HG03196 (cell line): Measurements from ENCODE around the gene HSF4.
"Not testable (repeated sequence)": the region's sequence is repeated elsewhere in the genome, so short reads cannot be mapped to it uniquely, and the experiment has no call there.

Source experiments
- ATAC-seq: cut with Tn5 transposase; IDR thresholded peaks from one replicate; pipeline ENCODE4 v1.9.1; 2021; ENCODE audit not compliant: unreplicated experiment

The HSF4 gene, protein sequence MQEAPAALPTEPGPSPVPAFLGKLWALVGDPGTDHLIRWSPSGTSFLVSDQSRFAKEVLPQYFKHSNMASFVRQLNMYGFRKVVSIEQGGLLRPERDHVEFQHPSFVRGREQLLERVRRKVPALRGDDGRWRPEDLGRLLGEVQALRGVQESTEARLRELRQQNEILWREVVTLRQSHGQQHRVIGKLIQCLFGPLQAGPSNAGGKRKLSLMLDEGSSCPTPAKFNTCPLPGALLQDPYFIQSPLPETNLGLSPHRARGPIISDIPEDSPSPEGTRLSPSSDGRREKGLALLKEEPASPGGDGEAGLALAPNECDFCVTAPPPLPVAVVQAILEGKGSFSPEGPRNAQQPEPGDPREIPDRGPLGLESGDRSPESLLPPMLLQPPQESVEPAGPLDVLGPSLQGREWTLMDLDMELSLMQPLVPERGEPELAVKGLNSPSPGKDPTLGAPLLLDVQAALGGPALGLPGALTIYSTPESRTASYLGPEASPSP

DNA sequence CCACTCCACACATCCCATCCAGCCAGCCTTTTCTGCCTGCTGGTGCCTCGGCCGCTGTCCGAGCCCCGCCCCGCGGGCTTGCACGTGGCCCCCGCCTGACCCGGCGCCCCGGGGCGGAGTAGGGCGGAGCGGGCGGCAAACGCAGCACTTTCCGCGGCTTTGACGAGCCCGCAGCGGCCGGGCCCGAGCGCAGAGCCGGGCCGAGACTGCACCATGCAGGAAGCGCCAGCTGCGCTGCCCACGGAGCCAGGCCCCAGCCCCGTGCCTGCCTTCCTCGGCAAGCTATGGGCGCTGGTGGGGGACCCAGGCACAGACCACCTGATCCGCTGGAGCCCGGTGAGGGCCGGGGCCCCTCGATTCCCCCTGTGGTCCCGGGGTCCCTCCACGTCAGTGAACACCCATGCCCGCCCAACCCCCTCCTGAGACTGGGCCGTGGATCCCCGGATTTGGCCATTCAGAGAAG lies at the start of gene HSF4:
Gene HSF4, plus strand, starts transcription at position 147 of the 463 bp plus-strand sequence. Its CDS starts 67 bp downstream, at position 214.
- no peak for ATAC-seq

- no peak for ATAC-seq
These were observed 49.8 kb upstream of the HSF4 start for GRCh38 chr16:67114793-67115192.

GRCh38 chr16:67115639-67116038 lies 48.9 kb upstream of the HSF4 start:
- ATAC-seq: no peak

- no peak for ATAC-seq
These were observed 47.9 kb upstream of the HSF4 start for GRCh38 chr16:67116388-67117311.

DNA sequence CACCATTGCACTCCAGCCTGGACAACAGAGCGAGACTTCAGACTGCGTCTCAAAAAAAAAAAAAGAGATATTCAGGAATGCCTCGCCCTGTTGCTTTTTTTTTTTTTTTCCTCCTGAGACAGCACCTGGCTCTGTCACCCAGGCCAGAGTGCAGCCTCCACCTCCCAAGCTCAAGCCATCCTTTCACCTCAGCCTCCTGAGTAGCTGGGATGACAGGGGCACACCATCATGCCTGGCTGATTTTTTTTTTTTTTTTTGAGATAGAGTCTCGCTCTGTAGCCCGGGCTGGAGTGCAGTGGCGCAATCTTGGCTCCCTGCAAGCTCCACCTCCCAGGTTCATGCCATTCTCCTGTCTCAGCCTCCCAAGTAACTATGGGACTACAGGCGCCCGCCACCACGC lies 46.8 kb upstream of the HSF4 start:
- ATAC-seq: no peak

- no peak for ATAC-seq
These were observed 44.5 kb upstream of the HSF4 start for GRCh38 chr16:67120025-67120424.

GRCh38 chr16:67122799-67123198 lies 41.7 kb upstream of the HSF4 start:
- ATAC-seq: not testable (repeated sequence)

DNA sequence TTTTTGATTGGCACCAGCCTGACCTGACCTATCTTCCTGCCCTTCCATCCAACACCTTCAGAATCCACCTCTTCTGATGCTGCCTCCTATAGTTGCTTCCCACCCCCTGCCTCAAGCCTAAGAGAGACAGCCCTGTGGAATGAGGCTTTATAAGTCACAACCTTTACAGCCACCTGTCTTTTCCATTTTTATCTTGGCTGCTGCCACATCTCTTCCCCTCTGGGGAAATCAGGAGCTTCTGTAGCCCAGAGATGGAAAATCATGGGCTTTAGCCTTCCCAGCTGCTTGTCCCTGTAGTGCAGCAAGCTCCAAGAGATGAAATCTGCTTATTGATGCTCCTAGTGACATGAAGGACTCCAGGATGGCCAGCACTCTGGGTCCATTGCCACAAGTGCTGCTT lies 36.1 kb upstream of the HSF4 start:
- ATAC-seq: no peak

- no peak for ATAC-seq
These were observed 35.7 kb upstream of the HSF4 start for GRCh38 chr16:67128887-67129286.

DNA sequence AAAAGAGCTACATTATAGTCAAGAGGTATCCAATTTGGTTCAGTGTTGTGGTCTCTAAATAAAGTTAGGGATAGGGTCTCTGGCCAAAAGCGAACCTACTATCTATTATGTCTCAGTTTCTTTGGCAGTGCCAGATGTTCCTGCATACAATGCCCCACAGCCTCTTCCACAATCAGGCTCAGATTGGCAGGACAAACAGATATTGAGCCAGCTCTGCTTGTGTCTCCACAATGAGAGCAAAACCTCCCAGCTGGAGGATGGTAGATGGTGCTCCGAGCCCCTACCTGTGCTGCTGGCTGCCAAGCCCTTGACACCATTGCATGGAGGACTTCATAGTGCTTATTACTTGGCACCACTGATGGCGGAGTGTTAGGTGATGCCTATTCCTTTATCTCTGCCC lies 35.1 kb upstream of the HSF4 start:
- no peak for ATAC-seq

DNA sequence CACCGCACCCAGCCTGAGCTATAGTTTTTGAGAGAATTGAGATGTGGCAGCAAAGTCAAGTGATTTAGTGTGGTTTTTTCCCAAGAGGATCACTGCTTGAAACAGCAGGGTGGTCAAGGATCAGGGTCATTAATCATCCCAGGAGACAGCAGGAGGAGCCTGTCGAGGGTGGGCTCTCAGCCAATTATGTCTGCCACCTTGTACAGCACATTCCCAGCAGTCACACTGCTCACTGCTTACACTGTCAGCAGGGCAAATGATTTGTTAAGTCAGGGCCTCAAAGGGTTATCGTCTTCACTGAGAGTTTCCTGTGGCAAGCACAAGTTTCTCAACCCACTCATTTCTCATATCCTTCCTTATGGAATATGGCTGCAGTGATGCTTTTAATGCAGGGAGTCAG lies 26.9 kb upstream of the HSF4 start:
- ATAC-seq: no peak

- ATAC-seq: no peak
These were observed 23.2 kb upstream of the HSF4 start for GRCh38 chr16:67141391-67141790.

- no peak for ATAC-seq
These were observed 22.2 kb upstream of the HSF4 start for GRCh38 chr16:67142342-67142741.

DNA sequence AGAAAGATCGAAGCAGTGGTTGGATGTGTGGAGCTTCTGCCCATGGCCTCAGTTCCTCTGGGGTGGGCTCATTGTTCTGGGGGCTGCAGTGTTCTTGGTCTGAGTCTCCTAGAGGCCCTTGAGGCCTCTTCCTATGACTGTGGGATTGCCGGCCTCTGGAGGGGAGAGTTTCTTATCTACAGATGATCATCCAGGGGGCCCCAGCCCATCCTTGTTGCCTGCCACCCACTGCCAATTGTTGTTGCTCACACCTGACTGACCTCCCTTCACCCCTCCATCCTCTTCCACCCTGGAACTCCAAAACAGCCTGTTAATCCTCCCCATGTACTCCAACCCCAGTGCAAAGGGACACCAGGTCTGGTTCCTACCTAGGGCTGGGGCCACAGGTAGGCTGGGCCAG lies 19.6 kb upstream of the HSF4 start:
- no peak for ATAC-seq

DNA sequence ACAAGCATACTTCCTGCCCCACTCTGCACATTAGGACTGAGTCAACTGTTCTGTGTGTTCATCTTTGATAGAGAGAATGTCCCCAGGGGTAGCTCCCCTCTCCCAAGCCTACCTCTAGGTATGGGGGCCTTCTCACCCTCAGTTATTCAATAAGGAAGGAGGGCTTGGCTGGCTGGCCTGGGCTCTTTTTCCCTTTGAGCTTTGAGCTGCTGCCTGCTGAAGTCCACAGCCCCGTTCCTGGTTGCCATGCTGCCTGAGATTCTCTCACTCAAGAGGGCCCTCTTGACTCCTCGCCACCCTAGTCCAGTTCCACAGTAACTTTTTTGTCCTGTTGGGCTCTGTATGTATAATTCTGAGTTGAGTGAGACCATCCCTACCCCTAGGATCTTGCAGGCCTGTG lies 18.8 kb upstream of the HSF4 start:
- ATAC-seq: no peak

DNA sequence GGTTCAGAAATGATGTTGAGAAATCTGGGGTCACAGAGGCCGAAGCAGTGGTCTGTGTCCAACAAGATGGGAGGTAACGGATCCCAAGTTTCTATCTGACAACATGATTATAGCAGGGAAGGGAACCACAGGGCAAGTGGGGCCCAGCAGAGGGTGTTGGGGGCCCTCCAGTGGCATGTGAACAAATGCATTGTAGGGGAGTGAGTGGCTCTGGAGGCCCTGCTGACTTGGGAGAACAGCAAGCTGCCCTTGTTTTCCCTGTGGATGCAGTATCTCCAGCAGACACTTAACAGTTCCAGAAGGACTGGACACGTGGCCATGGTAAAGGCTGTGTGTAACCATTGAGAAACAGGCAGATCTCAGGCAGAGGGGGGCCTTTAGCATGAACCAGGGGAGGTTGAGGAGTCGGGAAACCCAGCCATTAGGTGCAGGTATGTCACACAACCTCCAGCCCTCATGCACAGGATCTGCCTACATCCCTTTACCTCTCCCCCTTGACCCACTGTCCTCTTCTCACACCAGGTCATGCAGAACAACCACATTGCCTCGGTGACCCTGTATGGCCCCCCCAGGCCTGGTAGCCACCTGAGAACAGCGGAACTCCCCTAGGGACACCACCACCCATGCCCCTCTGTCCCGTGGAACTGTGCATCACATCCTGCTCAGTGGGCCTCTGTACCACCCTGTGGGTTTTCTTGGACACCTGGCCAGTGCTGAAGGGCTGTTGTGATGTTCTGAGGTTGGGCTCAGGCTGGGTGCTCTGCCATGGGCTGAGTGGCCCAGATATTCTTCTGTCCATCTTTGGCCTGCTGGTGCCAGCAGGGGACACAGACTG lies 17.8 kb upstream of the HSF4 start:
- no peak for ATAC-seq

DNA sequence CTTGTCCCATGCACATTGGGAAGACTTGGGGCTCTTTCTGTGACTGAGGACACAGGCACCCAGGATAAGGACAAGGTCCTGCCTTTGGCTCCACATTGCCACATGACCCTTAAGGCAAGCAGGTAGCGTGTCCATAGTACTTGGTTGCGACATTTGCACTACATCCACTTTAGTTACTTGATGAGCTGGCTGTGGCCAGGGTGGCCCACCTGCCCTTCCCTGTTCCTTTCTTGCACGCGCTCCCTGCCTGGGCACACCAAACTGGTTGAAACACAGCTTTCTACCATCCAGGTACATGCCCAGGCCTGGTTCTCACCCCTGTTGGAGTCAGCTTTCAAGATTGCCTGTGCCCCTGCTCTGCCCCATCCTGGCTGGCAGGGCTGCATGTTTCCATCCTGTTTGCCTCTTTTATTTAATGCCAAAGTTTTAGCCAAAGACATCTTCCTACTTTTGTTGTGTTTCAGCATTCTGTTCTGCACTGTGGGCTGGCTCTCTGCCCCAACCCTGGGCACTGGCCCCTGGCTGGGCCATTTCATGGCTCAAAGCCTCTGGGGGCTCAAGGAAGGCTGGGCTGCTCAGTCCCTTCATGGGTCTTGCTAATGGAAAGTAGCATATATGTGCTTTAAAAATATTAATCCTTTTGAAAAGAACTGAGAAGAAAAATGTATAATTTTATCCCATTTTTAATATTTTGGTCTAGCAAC lies 17.0 kb upstream of the HSF4 start:
- no peak for ATAC-seq

DNA sequence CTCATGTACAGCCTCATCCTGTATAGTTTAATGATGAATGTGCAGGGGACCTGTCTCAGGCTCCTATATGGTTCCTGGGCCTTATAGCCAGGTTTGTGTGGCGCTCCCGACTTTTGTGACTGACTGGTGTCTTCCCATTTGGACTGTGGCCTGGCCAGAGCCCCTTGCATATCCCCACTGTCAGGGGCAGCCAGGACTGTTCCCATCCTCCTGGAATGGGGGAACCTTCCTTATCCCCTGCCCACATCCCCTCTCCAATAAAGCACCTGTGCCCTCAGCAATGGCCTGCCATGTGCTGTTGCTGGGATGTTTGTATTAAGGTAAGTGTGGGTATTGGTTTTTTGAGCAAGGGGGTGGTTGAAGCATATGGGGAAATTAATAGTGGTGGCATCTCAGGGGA lies 16.3 kb upstream of the HSF4 start:
- ATAC-seq: no peak

DNA sequence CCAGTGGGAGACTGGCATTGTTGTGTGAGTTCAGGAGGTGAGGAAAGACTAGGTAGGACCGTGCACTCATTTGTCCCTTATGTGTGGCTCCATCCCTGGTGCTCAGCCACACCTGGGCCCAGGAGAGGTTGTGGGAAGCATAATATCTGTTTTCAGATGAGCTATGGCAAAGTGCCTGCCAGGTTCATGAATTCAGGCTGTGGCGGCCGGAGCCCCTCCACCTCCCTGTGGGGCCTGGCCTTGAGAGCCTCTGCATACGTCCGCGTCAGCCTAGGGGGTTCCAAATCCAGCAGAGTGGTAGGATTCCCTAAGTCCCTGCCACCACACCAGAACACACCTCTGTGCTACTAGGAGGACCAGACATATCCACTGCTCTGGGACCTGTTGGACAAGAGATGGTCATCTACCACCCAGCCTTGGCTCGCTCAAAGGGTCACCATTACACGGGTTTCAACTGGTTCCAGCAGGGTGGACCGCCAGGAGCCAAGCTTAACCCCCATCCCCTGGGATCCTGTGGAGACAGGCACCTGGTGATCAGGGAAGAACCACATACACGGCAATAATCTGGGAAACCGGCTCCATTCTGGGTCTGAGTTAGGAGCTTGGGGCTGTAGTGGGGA lies 15.8 kb upstream of the HSF4 start:
- no peak for ATAC-seq
